Neural crest cell (in vitro differentiated cells): ENCODE measurements around the gene SUMO3. TPM values are rescaled to one million over a fixed set of nuclear protein-coding genes. Genes with fewer than 3 reads are reported as not detected.

Source experiments
- DNase-seq: peaks from one replicate; pipeline ENCODE4 v3.0.0; 2021; ENCODE audit warnings: low read depth, mixed read lengths, low spot score
- H3K27ac Mint-ChIP-seq: one replicate; pipeline ENCODE4 v1.8.0; 2021; ENCODE audit warnings: mild to moderate bottlenecking, mixed read lengths; ENCODE audit not compliant: unreplicated experiment
- H3K27me3 Mint-ChIP-seq: 2 replicates; pipeline ENCODE4 v1.8.0; 2021; ENCODE audit warnings: low read depth, mild to moderate bottlenecking, mixed read lengths
- H3K36me3 Mint-ChIP-seq: 2 replicates; pipeline ENCODE4 v1.8.0; 2021; ENCODE audit warnings: low read depth, mild to moderate bottlenecking, mixed read lengths
- H3K4me1 Mint-ChIP-seq: 2 replicates; pipeline ENCODE4 v1.8.0; 2021; ENCODE audit warnings: mixed read lengths
- H3K4me3 Mint-ChIP-seq: one replicate; pipeline ENCODE4 v1.8.0; 2021; ENCODE audit warnings: mild to moderate bottlenecking, mixed read lengths
- H3K9me3 Mint-ChIP-seq: 2 replicates; pipeline ENCODE4 v1.8.0; 2021; ENCODE audit warnings: mixed read lengths
- CTCF ChIP-seq: fragments of 200-600 bp; sonication (generic); conservative IDR thresholded peaks from 2 replicates; pipeline ENCODE4 v1.5.0; 2021; ENCODE audit warnings: antibody characterized with exemption, mild to moderate bottlenecking
- total RNA-seq: library from RNA; stranded (reverse); gene quantifications from 2 replicates; pipeline ENCODE4 v1.2.1, GENCODE V29; 2021

SUMO3 gene
- total RNA-seq, 1 donor from 2014 or later, result 97.7 TPM

- H3K4me1 Mint-ChIP-seq, result peaks cover 20% of the 10 kb centered on the region
- H3K9me3 Mint-ChIP-seq, result peaks cover 4% of the 10 kb centered on the region
- H3K4me3 Mint-ChIP-seq, result no peak overlapping the region
- peaks cover 17% of the 10 kb centered on the region for H3K36me3 Mint-ChIP-seq
- no peak for DNase-seq
- H3K27me3 Mint-ChIP-seq, result no peaks in the 10 kb centered on the region
- no peak for TF ChIP-seq CTCF
- no peak overlapping the region for H3K27ac Mint-ChIP-seq
Observed at GRCh38 chr21:44783020-44783696, 34.7 kb downstream of the SUMO3 start.

GRCh38 chr21:44780767-44781459 is 36.9 kb downstream of the SUMO3 start:
- peaks cover 4% of the 10 kb centered on the region for H3K9me3 Mint-ChIP-seq
- H3K36me3 Mint-ChIP-seq, result peaks cover 17% of the 10 kb centered on the region
- H3K27ac Mint-ChIP-seq, result no peak overlapping the region
- H3K4me1 Mint-ChIP-seq, result peaks cover 25% of the 10 kb centered on the region
- DNase-seq, result no peak
- no peak overlapping the region for H3K4me3 Mint-ChIP-seq
- no peak for TF ChIP-seq CTCF
- no peaks in the 10 kb centered on the region for H3K27me3 Mint-ChIP-seq

- Mint-ChIP-seq H3K27me3 (no peaks in the 10 kb centered on the region), H3K36me3 (peaks cover 18% of the 10 kb centered on the region), H3K9me3 (peaks cover 4% of the 10 kb centered on the region), H3K27ac (no peak overlapping the region), H3K4me1 (peaks cover 25% of the 10 kb centered on the region), H3K4me3 (no peak overlapping the region)
- no peak for TF ChIP-seq CTCF
- no peak for DNase-seq
Observed at GRCh38 chr21:44780137-44780502, 37.7 kb downstream of the SUMO3 start.

- Mint-ChIP-seq H3K27me3 (no peaks in the 10 kb centered on the region), H3K4me1 (peaks cover 26% of the 10 kb centered on the region), H3K36me3 (peaks cover 24% of the 10 kb centered on the region)
Observed at GRCh38 chr21:44779417-44780136, 38.3 kb downstream of the SUMO3 start.

GRCh38 chr21:44778983-44779382 is 38.9 kb downstream of the SUMO3 start:
- no peak for TF ChIP-seq CTCF
- Mint-ChIP-seq H3K4me3 (no peak overlapping the region), H3K4me1 (peaks cover 30% of the 10 kb centered on the region), H3K9me3 (peaks cover 4% of the 10 kb centered on the region), H3K36me3 (peaks cover 25% of the 10 kb centered on the region), H3K27ac (no peak overlapping the region), H3K27me3 (no peaks in the 10 kb centered on the region)
- no peak for DNase-seq

More at GRCh38 chr21:44779417-44780136, 38.3 kb downstream of the SUMO3 start:
- H3K4me3 Mint-ChIP-seq, result no peak overlapping the region
- no peak for TF ChIP-seq CTCF
- no peak for DNase-seq
- H3K27ac Mint-ChIP-seq, result peak overlapping the region; percentile 5
- H3K9me3 Mint-ChIP-seq, result peaks cover 4% of the 10 kb centered on the region
